GM18867 (cell line): ENCODE data around the gene BICDL2.
"Not testable (repeated sequence)": the region's sequence is repeated elsewhere in the genome, so short reads cannot be mapped to it uniquely, and the experiment has no call there.

Experiments used
- ATAC-seq: cut with Tn5 transposase; IDR thresholded peaks from one replicate; pipeline ENCODE4 v1.9.1; 2021; ENCODE audit warnings: mild to moderate bottlenecking, moderate library complexity; ENCODE audit not compliant: unreplicated experiment

Gene BICDL2, protein sequence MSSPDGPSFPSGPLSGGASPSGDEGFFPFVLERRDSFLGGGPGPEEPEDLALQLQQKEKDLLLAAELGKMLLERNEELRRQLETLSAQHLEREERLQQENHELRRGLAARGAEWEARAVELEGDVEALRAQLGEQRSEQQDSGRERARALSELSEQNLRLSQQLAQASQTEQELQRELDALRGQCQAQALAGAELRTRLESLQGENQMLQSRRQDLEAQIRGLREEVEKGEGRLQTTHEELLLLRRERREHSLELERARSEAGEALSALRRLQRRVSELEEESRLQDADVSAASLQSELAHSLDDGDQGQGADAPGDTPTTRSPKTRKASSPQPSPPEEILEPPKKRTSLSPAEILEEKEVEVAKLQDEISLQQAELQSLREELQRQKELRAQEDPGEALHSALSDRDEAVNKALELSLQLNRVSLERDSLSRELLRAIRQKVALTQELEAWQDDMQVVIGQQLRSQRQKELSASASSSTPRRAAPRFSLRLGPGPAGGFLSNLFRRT

DNA sequence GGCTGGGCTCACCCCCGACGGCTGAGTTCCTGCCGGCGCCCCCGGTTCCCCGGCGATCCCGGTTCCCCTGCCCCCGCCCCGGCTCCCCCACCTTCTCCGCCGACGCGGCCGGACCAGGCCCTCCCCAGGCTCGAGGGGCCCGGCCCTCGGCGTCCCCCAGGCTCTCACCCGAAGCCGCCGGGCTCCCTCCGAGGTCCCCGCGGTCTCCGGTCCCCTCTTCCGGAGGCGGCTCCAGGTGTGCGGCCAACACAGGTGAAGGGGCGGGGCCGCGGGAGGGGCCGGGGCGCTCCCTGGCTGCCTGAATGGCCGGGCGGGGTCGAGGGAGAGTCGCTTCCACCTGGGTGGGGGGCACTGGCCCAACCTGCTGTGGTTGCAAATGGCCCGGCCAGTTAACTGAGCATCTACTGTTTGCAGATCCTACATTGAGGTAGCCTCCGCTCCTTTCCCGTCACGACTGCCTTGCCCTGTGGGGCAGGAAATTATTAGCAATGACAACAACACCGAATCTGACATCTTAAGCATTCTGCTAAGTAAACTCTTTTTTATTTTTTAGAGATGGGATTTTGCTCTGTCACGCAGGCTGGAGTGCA lies at the start of gene BICDL2:
Gene BICDL2, minus strand, starts transcription at position 219 of the 590 bp plus-strand sequence. CDS start 1,448 bp downstream, outside the sequence.
- no peak for ATAC-seq

DNA sequence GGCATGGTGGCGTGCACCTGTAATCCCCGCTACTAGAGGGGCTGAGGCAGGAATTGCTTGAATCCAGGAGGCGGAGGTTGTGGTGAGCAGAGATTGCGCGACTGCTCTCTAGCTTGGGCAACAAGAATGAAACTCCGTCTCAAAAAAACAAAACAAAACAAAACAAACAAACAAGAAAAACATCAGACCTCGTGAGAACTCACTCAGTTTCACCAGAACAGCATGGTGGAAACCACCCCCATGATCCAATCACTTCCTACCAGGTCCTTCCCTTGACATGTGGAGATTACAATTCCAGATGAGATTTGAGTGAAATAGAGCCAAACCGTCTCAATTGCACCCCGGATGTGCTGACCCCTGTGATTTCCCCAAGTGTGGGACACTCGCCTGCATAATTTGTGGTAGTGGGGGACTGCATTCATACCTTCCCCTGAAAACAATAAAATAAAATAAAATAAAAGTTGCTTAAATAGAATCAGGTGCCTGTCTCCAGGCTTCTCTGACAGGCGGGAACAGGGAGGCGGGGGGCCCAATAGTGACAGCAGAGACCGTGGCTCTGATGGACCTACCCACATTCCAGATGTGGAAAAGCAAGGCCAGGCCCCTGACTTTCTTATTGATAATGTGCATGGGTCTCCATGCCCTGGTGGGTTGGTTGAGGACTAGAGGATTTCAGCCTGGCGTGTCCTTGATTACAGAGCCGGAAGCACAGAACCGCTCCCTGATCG lies 49.3 kb upstream of the BICDL2 start:
- ATAC-seq = no peak

DNA sequence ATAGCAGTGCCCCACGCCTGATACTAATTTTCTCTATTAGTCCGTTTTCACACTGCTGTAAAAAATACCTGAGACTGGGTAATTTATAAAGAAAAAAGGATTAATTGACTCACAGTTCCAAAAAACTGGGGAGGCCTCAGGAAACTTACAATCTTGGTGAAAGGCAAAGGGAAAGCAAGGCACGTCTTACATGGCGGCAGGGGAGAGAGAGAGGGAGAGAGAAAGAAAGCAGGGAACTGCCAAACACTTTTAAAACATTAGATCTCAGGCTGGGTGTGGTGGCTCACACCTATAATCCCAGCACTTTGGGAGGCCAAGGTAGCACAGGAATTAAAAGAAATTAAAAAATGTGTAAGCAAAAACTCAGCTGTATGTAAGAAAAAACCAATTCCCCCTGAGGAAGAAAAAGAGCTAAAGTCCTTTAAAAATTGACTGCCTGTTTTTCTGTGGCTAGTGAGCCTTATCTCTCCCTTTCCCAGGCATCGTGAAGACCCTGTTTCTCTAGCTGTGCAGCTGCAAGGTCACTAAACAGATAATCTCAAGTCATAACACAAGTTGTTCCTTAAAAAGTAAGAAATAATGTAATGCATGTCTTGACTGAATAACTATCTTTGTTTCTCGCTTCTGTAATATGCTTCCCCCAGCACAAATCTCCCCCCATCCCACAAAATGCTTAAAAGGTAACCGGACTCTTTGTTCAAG lies 48.4 kb upstream of the BICDL2 start:
- no peak for ATAC-seq

DNA sequence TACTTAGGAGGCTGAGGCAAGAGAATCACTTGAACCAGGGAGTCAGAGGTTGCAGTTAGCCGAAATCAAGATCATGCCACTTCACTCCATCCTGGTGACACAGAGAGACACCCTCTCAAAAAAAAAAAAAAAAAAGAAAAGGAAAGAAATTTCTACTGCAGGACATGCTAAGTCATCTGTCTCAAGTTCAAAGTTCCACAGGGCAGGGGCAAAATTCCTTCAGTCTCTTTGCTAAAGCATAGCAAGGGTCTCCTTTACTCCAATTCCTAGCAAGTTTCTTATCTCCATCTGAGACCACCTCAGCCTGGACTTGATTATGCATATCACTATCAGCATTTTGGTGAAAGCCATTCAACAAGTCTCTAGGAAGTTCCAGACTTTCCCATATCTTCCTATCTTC lies 47.7 kb upstream of the BICDL2 start:
- ATAC-seq = no peak

DNA sequence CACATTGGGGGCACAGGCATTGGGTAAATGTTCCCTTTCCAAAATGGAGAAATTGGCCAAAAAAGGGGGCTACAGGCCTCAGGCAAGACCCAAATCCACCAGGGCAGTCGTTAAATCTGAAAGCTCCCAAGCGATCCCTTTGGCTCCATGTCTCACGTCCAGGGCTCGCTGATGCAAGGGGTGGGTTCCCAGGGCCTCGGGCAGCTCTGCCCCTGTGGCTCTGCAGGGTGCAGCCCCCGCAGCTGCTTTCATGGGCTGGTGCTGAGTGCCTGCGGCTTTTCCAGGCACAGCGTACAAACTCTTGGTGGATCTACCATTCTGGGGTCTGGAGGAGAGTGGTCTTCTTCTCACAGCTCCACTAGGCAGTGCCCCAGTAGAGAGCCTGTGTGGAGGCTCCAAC lies 46.7 kb upstream of the BICDL2 start:
- not testable (repeated sequence) for ATAC-seq

DNA sequence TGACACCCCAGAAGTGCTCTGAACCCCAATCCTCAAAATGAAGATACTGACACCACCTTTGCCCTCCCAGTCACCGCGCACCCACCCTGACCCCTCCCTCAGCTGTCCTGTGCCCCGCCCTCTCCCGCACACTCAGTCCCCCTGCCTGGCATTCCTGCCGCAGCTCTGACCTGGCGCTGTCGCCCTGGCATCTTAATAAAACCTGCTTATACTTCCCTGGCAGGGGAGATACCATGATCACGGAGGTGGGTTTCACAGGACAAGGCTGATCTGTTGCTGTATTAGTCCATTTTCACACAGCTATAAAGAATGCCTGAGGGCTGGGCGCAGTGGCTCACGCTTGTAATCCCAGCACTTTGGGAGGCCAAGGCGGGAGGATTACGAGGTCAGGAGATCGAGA lies 45.2 kb upstream of the BICDL2 start:
- ATAC-seq = not testable (repeated sequence)

DNA sequence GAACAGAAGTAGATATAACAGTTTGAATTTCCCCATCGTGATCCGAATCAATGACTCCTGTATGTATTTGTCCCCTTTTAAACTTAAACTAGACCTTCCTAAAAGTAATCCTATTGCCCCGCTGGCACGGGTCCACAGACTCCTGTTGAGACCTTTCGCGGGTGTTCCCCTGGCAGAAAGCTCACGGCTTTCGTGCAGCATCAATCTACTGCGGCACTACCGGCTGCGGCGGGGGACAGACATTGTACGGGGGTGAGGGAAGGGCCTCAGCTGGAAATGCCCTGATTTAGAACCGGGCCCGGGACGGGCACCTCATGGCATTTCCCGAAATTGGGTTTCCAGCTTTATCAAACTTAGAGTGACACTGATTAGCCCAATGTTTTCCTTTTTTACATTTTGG lies 43.3 kb upstream of the BICDL2 start:
- ATAC-seq = no peak

DNA sequence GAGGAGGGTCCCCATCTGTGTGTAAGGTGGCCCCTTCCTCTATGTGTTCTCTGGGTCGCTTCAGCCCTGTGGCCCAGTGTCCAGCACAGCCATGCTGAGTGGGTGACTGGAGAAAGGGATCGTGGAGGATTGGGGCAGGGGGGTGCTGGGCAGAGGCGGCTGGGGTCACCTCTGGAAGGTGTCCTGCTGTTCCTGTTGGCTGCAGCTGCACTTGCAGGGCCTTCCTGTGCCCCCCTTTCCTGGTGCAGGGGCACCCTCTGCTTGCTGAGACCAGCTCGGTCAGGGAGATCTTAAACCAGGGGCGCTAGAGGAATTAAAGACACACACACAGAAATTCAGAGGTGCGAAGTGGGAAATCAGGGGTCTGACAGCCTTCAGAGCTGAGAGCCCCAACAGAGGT lies 39.8 kb upstream of the BICDL2 start:
- ATAC-seq = no peak

DNA sequence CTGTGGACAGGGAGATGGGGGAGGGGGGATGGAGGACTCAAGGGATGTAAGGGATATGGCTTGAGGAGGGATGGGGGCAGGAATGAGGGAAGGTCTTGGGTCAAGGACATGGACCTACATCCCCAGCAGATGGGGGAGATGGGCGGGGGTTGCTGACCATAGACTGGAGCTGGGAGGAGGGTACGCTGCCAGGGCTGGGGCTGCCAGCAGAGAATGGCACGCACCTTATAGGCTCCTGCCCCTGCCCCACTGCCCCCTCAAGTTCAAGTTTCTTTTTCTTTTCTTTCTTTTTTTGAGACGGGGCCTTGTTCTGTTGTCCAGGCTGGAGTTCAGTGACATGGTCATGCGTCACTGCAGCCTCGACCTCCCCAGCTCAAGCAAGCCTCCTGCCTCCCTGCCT lies 39.2 kb upstream of the BICDL2 start:
- ATAC-seq = not testable (repeated sequence)

DNA sequence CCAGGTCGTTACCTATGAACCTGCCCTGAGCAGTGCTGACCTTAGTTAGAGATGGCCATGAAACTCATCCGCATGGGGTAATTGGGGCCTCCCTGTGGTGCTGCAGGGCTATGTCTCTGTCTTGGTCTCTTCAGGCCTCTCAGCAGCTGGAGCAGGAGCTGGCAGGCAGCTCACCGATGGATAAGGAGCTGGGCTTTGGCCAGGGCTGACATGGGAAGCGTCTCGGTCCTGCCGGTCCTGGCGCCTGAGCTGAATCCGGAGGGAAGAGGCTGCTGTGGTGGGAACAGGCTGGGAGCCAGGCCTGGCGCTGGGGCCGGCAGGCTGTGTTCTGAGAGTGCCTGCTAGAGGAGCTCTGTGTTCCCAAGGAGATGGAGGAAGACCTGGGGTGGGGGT lies 38.8 kb upstream of the BICDL2 start:
- no peak for ATAC-seq

DNA sequence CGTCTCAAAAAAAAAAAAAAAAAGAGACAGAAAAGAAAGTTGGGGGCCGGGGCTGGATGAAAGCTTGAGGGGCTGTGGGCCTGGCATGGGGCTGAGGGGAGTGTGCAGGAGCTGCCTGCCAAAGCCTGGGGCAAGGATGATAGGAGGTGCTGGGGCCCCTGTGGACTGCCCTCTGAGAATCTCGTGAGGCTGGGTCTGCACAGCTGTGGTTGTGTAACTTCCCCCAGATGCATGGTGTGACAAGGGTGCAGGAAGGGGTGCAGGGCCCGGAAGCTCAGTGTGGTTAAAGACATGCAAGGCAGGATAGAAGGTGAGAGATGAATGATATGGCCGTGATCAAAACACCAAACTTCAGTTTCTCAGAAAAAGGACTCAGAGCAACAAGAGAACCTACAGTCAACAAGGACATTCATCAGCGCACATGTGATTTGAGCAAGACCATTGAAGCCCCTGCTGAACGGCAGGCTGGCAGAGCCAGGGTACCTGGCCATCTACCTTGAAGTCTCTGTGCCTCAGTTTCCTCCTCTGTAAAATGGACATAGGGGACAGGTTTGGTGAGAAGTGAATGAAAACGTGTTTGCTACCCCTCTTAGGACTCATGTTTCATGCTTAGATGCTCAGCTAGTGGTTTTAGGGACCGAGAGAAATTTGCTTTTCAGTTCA lies 38.2 kb upstream of the BICDL2 start:
- ATAC-seq = peak; percentile 73

DNA sequence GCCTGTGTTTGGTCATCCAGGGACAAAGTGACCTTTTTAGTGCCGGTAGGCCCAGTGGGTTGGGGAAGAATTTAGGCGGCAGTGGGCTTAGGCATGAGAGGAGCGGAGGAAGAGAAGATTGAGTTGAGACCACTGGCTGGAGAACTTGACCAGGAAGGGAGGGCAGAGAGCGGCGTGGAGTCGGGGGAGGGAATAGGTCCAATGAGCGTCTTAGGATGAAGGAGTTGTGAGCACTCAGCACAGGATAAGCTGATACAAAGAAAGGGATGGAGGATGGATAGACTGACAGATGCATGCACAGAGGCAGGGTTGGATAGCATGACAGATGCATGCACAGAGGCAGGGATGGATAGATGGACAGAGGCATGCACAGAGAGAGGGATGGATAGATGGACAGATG lies 36.7 kb upstream of the BICDL2 start:
- ATAC-seq = no peak

DNA sequence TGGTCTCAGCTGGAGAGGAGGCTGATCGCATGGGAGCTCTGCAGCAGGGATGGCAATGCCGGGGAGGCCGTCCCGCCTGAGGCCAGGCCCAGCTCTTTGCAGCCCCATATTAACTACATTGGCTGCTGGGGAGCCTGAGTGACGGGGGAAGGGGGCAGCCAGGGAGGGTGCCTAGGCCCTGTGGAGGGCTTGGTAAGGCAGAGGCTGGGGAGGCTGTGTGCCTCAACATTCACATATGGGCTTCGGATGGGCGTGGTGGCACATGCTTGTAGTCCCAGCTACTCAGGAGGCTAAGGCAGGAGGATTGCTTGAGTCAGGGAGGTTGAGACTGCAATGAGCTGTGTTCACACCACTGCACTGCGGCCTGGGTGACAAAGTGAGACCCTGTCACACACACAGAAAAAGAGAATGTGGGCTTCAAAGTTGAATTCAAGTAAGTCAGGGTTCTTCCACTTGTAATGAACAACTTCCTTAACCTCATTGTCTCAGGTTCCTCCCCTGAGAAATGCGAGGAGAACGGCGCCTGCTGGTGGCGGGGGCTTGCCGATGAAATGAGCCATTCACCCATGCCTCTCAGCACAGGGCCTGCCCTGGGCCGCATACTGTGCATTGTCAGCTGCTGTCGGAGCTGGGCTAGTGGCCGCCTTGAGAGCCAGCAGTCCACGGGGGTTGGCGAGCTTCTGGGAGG lies 36.0 kb upstream of the BICDL2 start:
- not testable (repeated sequence) for ATAC-seq

DNA sequence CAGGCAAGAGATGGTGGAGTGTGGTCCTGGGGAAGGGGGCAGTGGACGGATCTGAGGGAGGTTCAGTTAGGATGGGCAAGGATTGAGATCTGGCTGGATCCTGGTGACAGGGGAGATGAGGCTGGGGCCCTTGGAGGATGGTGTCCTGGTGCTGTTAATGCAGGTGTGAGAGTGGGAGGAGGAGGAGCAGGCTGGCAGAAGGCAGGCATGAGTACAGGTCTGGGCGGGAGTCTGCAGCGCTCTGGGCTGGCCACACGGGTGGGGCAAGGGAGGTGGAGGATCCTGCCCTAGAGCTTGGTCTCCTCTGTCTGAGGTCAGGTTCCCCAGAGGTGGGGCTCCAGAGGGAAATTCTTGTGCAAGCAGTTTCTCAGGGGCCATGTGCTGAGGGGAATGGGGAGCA lies 35.4 kb upstream of the BICDL2 start:
- not testable (repeated sequence) for ATAC-seq

DNA sequence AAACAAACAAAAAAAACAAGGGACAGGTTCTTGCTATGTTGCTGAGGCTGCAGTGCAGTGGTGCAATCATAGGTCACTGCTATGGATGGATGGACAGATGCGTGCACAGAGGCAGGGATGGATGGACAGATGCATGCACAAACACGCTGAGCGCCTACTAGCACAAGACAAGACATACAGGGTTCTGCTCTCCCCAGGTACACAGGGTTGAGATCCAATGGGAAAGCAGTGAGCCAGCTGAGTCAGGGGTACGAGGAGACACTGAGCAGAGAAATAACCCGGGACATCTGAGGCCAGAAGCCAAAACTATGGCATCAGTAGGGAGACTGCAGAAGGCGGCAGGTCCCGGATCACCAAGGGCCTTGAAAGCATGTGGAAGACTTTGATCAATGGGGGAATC lies 34.9 kb upstream of the BICDL2 start:
- ATAC-seq = no peak

DNA sequence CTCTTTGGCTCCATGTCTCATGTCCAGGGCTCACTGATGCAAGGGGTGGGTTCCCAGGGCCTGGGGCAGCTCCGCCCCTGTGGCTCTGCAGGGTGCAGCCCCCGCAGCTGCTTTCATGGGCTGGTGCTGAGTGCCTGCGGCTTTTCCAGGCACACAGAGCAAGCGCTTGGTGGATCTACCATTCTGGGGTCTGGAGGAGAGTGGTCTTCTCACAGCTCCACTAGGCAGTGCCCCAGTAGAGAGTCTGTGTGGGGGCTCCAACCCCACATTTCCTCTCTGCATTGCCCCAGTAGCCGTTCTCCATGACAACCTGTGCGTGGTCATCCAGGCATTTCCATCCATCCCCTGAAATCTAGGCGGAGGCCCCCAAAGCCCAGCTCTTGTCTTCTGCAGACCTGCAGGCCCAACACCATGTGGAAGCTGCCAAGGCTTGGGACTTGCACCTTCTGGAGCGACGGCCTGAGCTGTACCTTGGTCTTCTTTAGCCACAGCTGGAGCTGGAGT lies 33.9 kb upstream of the BICDL2 start:
- no peak for ATAC-seq

DNA sequence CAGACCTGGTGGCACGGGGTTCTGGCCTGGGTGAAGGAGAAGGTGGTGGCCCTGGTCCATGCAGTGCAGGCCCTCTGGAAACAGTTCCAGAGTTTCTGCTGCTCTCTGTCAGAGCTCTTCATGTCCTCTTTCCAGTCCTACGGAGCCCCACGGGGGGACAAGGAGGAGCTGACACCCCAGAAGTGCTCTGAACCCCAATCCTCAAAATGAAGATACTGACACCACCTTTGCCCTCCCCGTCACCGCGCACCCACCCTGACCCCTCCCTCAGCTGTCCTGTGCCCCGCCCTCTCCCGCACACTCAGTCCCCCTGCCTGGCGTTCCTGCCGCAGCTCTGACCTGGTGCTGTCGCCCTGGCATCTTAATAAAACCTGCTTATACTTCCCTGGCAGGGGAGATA lies 32.4 kb upstream of the BICDL2 start:
- not testable (repeated sequence) for ATAC-seq

DNA sequence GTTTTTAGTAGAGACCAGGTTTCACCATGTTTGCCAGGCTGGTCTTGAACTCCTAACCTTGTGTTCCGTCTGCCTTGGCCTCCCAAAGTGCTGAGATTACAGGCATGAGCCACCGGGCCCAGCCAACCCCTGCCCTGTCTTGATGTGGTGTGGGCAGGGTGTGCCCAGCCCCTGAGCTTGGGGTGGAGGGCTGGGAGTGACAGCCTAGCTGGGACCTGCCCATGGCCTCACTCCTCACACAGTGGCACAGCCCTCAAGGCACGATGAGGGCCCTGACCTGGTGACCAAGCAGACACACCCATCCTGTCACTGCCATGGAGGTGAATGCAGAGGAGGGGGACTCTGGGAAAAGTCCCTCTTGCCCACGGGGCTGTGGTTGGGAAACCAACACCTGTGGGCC lies 31.7 kb upstream of the BICDL2 start:
- ATAC-seq = no peak

DNA sequence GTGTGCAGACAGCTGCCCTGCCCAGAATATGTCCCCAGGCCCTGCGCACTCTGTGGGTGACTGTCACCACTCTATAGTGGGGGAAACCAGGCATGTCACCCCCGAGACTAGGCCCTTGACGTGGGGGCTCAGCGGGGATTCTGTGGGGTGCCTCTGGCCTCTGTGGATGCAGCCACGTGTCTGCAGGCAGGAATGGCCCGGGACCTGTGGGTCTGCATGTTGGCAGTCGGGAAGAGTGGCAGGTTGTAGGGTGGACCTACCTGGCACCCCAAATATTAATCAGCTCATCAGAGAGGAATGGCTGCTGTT lies 29.6 kb upstream of the BICDL2 start:
- no peak for ATAC-seq
